ENCODE data around the gene ABCA3.

GRCh38 chr16:2278956-2279800 is 61.4 kb downstream of the ABCA3 start:
- TF ChIP-seq CTCF (IDR thresholded peaks at IDR 0.05; ENCODE audit: poor library complexity, severe bottlenecking) (no peak), TAF1 (IDR thresholded peaks at IDR 0.05; ENCODE audit: low read depth) (no peak), EP300 (conservative IDR thresholded peaks at IDR 0.05; ENCODE audit: poor library complexity, severe bottlenecking) (no peak), POLR2AphosphoS5 (IDR thresholded peaks at IDR 0.05) (no peak), SMC3 (conservative IDR thresholded peaks at IDR 0.05; ENCODE audit: poor library complexity) (no peak), REST (IDR thresholded peaks at IDR 0.05; ENCODE audit: borderline replicate concordance) (no peak), EZH2 (IDR thresholded peaks at IDR 0.05; ENCODE audit: borderline replicate concordance, insufficient read depth, low read length, poor library complexity, severe bottlenecking) (no peak), MXI1 (conservative IDR thresholded peaks at IDR 0.05; ENCODE audit: poor library complexity, severe bottlenecking) (no peak), RAD21 (conservative IDR thresholded peaks at IDR 0.05) (no peak)
